Activated B cell treated with CpG ODN at 0.5 μM for 24 hours (primary cell): ENCODE results near the gene RNF13. TPM values are rescaled to one million over a fixed set of nuclear protein-coding genes. Genes with fewer than 3 reads are reported as not detected.
"Not testable (repeated sequence)": the region's sequence is repeated elsewhere in the genome, so short reads cannot be mapped to it uniquely, and the experiment has no call there.

Experiments used
- ATAC-seq: fragments of 200-7000 bp; cut with Tn5 transposase; one replicate; pipeline ENCODE4 v1.10.0; 2021; ENCODE audit warnings: low read depth, mild to moderate bottlenecking, moderate library complexity
- CTCF ChIA-PET: fragments of 350-600 bp; sonication (Branson Sonifier 250); formaldehyde crosslinking; loops from one replicate; lab custom pipeline; 2021; ENCODE audit warnings: antibody characterized with exemption; lab: Charles Lee
- POLR2A ChIA-PET: fragments of 350-600 bp; sonication (Branson Sonifier 250); formaldehyde crosslinking; loops from one replicate; lab custom pipeline; 2021; ENCODE audit warnings: antibody characterized with exemption; lab: Charles Lee
- DNase-seq: peaks from one replicate; pipeline ENCODE4 v3.0.0; 2022
- H3K27ac Mint-ChIP-seq: one replicate; pipeline ENCODE4 v1.8.0; 2020; ENCODE audit warnings: mixed read lengths
- H3K27me3 Mint-ChIP-seq: one replicate; pipeline ENCODE4 v1.8.0; 2021; ENCODE audit warnings: mixed read lengths
- H3K36me3 Mint-ChIP-seq: one replicate; pipeline ENCODE4 v1.8.0; 2021; ENCODE audit warnings: low read depth, mixed read lengths
- H3K4me1 Mint-ChIP-seq: one replicate; pipeline ENCODE4 v1.8.0; 2021; ENCODE audit warnings: mixed read lengths
- H3K4me3 Mint-ChIP-seq: one replicate; pipeline ENCODE4 v1.8.0; 2020; ENCODE audit warnings: mild to moderate bottlenecking, mixed read lengths
- H3K9me3 Mint-ChIP-seq: one replicate; pipeline ENCODE4 v1.8.0; 2020; ENCODE audit warnings: mixed read lengths
- intact Hi-C: fragments of 100-400 bp; cut with micrococcal nuclease; formaldehyde crosslinking; loops from one replicate; pipeline ENCODE4 v1.15.1; 2024
- total RNA-seq: library from RNA; stranded (reverse); gene quantifications from 2 replicates; pipeline ENCODE4 v1.2.3, GENCODE V29; 2022
- TF ChIP-seq, protein P1 (sequence below): fragments of 200-600 bp; IDR thresholded peaks from one replicate; pipeline ENCODE4 v1.8.0; 2022; ENCODE audit warnings: antibody characterized with exemption, mild to moderate bottlenecking

The RNF13 gene
- total RNA-seq, 1 donor from 2014 or later, result 57.6 TPM

DNA sequence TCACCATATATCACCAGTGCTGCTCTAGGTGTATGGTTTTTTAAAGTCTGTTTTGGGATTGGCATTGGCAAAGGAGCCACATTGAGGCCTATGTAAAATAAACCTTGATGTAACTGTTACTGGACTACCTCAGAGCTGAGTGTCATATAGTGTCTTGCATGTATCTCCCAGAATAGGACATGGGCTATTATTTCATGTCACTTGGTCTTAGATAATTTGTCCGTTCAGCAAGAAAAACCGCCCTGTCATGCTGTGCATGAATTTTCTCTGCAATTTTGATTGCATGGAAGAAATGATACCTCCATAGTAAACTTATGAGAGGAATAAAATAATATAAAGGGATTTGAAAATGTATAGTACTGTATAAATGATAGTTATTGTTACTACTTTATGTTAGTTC is 59.6 kb downstream of the RNF13 start:
- ChIA-PET POLR2A (no interaction called here), CTCF (no interaction called here)
- H3K4me1 Mint-ChIP-seq, result peaks cover 2% of the 10 kb centered on the region
- peaks cover 9% of the 10 kb centered on the region for H3K9me3 Mint-ChIP-seq
- intact Hi-C loops, result no loop called here
- H3K36me3 Mint-ChIP-seq, result peaks cover 54% of the 10 kb centered on the region
- ATAC-seq, result no peak
- TF ChIP-seq, protein P1, sequence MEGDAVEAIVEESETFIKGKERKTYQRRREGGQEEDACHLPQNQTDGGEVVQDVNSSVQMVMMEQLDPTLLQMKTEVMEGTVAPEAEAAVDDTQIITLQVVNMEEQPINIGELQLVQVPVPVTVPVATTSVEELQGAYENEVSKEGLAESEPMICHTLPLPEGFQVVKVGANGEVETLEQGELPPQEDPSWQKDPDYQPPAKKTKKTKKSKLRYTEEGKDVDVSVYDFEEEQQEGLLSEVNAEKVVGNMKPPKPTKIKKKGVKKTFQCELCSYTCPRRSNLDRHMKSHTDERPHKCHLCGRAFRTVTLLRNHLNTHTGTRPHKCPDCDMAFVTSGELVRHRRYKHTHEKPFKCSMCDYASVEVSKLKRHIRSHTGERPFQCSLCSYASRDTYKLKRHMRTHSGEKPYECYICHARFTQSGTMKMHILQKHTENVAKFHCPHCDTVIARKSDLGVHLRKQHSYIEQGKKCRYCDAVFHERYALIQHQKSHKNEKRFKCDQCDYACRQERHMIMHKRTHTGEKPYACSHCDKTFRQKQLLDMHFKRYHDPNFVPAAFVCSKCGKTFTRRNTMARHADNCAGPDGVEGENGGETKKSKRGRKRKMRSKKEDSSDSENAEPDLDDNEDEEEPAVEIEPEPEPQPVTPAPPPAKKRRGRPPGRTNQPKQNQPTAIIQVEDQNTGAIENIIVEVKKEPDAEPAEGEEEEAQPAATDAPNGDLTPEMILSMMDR, result no peak
- H3K4me3 Mint-ChIP-seq, result no peak overlapping the region
- H3K27ac Mint-ChIP-seq, result no peak overlapping the region
- H3K27me3 Mint-ChIP-seq, result no peaks in the 10 kb centered on the region
- no peak for DNase-seq

DNA sequence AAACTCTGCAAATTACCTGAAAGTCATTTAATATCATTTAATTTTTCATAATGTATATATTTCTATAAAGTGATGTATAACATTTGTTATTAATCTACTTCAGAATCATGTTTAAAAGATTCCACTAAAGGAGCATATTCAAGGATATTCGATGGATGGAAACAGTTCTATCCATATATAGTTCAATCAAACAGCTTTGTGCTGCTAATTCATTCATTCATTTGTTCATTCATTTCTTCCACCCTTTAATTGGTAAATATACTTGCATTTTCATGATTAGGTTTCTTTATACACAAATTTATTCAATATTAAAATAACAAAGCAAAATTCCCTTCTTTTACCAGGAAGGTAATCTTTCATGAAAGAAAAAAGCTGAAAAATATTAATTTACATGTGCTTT is 64.7 kb downstream of the RNF13 start:
- Mint-ChIP-seq H3K4me1 (peaks cover 12% of the 10 kb centered on the region), H3K27ac (no peak overlapping the region), H3K9me3 (no peaks in the 10 kb centered on the region), H3K4me3 (no peak overlapping the region), H3K36me3 (peaks cover 29% of the 10 kb centered on the region), H3K27me3 (no peaks in the 10 kb centered on the region)
- no peak for ATAC-seq
- DNase-seq, result no peak
- TF ChIP-seq, protein P1, result no peak
- CTCF ChIA-PET, result no interaction called here
- intact Hi-C loops, result no loop called here
- POLR2A ChIA-PET, result no interaction called here

DNA sequence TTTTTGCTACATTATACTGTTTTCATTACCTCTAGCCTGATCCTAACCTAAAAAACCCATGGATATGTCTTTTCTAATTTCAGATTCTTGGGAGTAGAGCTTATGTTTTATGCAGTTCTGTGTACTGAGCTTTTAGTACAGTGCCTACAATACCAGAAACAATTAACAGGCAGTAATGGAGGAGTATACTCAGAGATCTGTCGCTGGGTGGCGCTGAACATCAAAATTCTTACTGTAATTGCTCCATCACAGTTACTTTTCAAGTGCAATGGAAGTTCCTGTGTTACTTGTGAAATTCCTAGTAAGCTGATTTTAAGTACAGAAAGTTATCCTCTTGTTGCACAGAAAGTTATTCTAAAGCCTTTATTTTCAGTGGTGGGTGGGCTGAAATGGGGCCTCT is 66.9 kb downstream of the RNF13 start:
- Mint-ChIP-seq H3K36me3 (peaks cover 27% of the 10 kb centered on the region), H3K27me3 (no peaks in the 10 kb centered on the region), H3K27ac (no peak overlapping the region), H3K9me3 (peaks cover 7% of the 10 kb centered on the region), H3K4me3 (no peak overlapping the region), H3K4me1 (peaks cover 18% of the 10 kb centered on the region)
- no peak for ATAC-seq
- ChIA-PET POLR2A (interaction anchor here (0.8 kb wide), 1 partner anchor 10 kb away, joined by 5 read pairs; no protein-coding TSS in a partner anchor), CTCF (interaction anchor here (0.6 to 2.5 kb wide), 6 partner anchors 10 to 352 kb away, joined by 3 to 9 read pairs (median 5); no protein-coding TSS in a partner anchor)
- DNase-seq, result no peak
- TF ChIP-seq, protein P1, result no peak
- intact Hi-C loops, result no loop called here

DNA sequence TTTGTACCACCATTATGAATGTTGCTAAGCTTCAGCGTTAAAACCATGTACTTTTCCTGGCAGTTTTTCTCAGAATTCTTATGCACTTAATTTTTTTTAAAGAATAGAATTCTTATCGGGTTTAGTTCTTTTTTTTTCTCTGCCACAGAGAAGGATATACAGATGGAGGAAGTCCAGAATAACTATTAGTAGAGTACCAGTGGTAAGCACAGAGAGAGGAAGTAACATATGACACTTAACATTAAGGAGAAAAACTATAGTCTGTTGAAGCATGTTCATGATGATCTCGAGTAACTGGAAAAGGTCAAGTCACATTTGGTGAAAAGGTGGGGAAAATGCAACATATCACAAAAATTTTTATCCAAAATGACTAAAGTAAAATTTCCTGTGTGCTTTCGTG is 68.9 kb downstream of the RNF13 start:
- Mint-ChIP-seq H3K9me3 (peaks cover 7% of the 10 kb centered on the region), H3K27ac (peak overlapping the region; percentile 25), H3K4me1 (peaks cover 25% of the 10 kb centered on the region), H3K4me3 (no peak overlapping the region), H3K27me3 (no peaks in the 10 kb centered on the region), H3K36me3 (peaks cover 18% of the 10 kb centered on the region)
- intact Hi-C loops, result no loop called here
- ATAC-seq (peak; percentile 57), DNase-seq (no peak)
- CTCF ChIA-PET, result no interaction called here
- TF ChIP-seq, protein P1, result no peak
- POLR2A ChIA-PET, result no interaction called here

DNA sequence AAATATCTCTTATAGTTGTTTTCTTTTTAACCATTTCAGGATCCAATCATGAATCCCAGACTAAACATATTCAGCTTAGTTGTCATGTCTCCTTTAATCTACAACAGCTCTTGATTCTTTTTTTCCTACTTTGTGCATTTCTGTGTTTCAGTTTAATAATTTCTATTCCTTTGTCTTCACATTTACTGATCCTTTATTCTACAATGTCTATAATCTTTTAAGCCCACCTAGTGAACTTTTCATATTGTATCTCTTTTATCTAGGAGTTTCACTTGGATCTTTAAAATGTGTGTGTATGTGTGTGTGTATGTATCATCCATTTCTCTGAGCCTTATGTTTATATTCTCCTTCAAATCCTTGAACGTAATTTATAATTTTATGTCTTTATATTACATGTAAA is 70.1 kb downstream of the RNF13 start:
- H3K9me3 Mint-ChIP-seq, result peaks cover 7% of the 10 kb centered on the region
- H3K36me3 Mint-ChIP-seq, result peaks cover 28% of the 10 kb centered on the region
- intact Hi-C loops, result no loop called here
- ChIA-PET CTCF (interaction anchor here (1.6 kb wide), 1 partner anchor 17 kb away, joined by 3 read pairs; no protein-coding TSS in a partner anchor), POLR2A (interaction anchor here (0.6 kb wide), 1 partner anchor 132 kb away, joined by 4 read pairs; no protein-coding TSS in a partner anchor)
- peaks cover 25% of the 10 kb centered on the region for H3K4me1 Mint-ChIP-seq
- ATAC-seq (no peak), DNase-seq (no peak)
- no peak overlapping the region for H3K4me3 Mint-ChIP-seq
- TF ChIP-seq, protein P1, result no peak
- no peaks in the 10 kb centered on the region for H3K27me3 Mint-ChIP-seq
- H3K27ac Mint-ChIP-seq, result no peak overlapping the region

DNA sequence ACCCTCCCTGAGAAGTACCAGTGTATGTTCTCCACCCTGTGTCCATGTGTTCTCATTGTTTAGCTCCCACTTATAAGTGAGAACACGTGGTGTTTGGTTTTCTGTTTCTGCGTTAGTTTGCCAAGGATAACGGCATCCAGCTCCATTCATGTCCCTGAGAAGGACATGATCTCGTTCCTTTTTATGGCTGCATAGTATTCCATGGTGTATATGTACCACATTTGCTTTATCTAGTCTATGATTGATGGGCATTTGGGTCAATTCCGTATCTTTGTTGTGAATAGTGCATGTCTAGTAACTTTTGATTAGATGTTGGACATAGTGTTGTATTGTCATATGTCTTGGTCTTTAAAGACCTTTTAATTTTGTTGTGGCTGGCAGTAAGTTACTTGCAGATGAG is 70.8 kb downstream of the RNF13 start:
- peaks cover 28% of the 10 kb centered on the region for H3K36me3 Mint-ChIP-seq
- intact Hi-C loops, H3K9me3 Mint-ChIP-seq, ATAC-seq, H3K27me3 Mint-ChIP-seq, H3K27ac Mint-ChIP-seq, H3K4me3 Mint-ChIP-seq, DNase-seq: not testable (repeated sequence)
- H3K4me1 Mint-ChIP-seq, result peaks cover 25% of the 10 kb centered on the region
- ChIA-PET CTCF (interaction anchor here (1.6 kb wide), 1 partner anchor 16 kb away, joined by 3 read pairs; no protein-coding TSS in a partner anchor), POLR2A (interaction anchor here (0.6 kb wide), 1 partner anchor 132 kb away, joined by 4 read pairs; no protein-coding TSS in a partner anchor)

DNA sequence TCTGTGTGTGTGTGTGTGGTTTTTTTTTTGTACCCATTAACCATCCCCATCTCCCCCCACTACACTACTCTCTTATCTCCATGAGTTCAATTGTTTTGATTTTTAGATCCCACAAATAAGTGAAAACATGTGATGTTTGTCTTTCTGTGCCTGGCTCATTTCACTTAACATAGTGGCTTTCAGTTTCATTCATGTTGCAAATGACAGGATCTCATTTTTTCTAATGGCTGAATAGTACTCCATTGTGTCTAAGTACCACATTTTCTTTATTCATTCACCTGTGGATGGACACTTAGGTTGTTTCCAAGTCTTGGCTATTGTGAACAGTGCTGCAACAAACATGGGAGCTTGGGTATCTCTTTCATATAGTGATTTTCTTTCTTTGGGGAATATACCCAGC is 71.8 kb downstream of the RNF13 start:
- H3K4me1 Mint-ChIP-seq, result peaks cover 25% of the 10 kb centered on the region
- POLR2A ChIA-PET, CTCF ChIA-PET: not testable (repeated sequence)

More for the DNA sequence above, 71.8 kb downstream of the RNF13 start:
- DNase-seq, H3K4me3 Mint-ChIP-seq, H3K9me3 Mint-ChIP-seq, ATAC-seq, H3K27ac Mint-ChIP-seq, intact Hi-C loops, H3K27me3 Mint-ChIP-seq: not testable (repeated sequence)
- H3K36me3 Mint-ChIP-seq, result peaks cover 32% of the 10 kb centered on the region
